Measurements from ENCODE around the gene BCAR3.

BCAR3 gene

GRCh38 chr1:93635614-93636543 is 45.8 kb downstream of the BCAR3 start:
- Histone ChIP-seq H3K4me1 (ENCODE audit: control insufficient read depth in 5 of 5, insufficient read depth in 5 of 5, low read length in 5 of 5) (peaks cover 0 to 11% (median 7%) of the 10 kb centered on the region in 5 donors), H3K27me3 (ENCODE audit: control insufficient read depth in 5 of 5, insufficient read depth in 4 of 5, low read length in 5 of 5) (no peaks in the 10 kb centered on the region), H3K4me3 (ENCODE audit: low read depth in 1 of 5, low read length in 5 of 5) (no peak overlapping the region), H3K9me3 (ENCODE audit: control insufficient read depth in 5 of 5, low read length in 5 of 5) (no peaks in the 10 kb centered on the region), H3K36me3 (ENCODE audit: control insufficient read depth in 5 of 5, insufficient read depth in 5 of 5, low read length in 5 of 5) (peaks cover 0 to 31% (median 4%) of the 10 kb centered on the region in 5 donors), H3K9ac (ENCODE audit: low read length in 5 of 5) (peak overlapping the region in 2 of 5 donors; percentile 10 to 24), H3K27ac (ENCODE audit: low read depth, low read length) (peak overlapping the region; percentile 16)

GRCh38 chr1:93633313-93633712 is 48.3 kb downstream of the BCAR3 start:
- Histone ChIP-seq H3K36me3 (ENCODE audit: control insufficient read depth in 5 of 5, insufficient read depth in 5 of 5, low read length in 5 of 5) (peaks cover 0 to 11% (median 0%) of the 10 kb centered on the region in 5 donors), H3K27ac (ENCODE audit: low read depth, low read length) (no peak overlapping the region), H3K27me3 (ENCODE audit: control insufficient read depth in 5 of 5, insufficient read depth in 4 of 5, low read length in 5 of 5) (no peaks in the 10 kb centered on the region), H3K4me1 (ENCODE audit: control insufficient read depth in 5 of 5, insufficient read depth in 5 of 5, low read length in 5 of 5) (peaks cover 0 to 16% (median 13%) of the 10 kb centered on the region in 5 donors), H3K9me3 (ENCODE audit: control insufficient read depth in 5 of 5, low read length in 5 of 5) (no peaks in the 10 kb centered on the region), H3K9ac (ENCODE audit: low read length in 5 of 5) (no peak overlapping the region), H3K4me3 (ENCODE audit: low read depth in 1 of 5, low read length in 5 of 5) (no peak overlapping the region)

GRCh38 chr1:93631626-93632365 is 49.8 kb downstream of the BCAR3 start:
- no peaks in the 10 kb centered on the region for H3K27me3 ChIP-seq (ENCODE audit: control insufficient read depth in 5 of 5, insufficient read depth in 4 of 5, low read length in 5 of 5)
- H3K36me3 ChIP-seq (ENCODE audit: control insufficient read depth in 5 of 5, insufficient read depth in 5 of 5, low read length in 5 of 5) = peaks cover 0 to 8% (median 0%) of the 10 kb centered on the region in 5 donors
- no peak overlapping the region for H3K9ac ChIP-seq (ENCODE audit: low read length in 5 of 5)
- H3K9me3 ChIP-seq (ENCODE audit: control insufficient read depth in 5 of 5, low read length in 5 of 5) = no peaks in the 10 kb centered on the region
- H3K4me3 ChIP-seq (ENCODE audit: low read depth in 1 of 5, low read length in 5 of 5) = no peak overlapping the region
- H3K27ac ChIP-seq (ENCODE audit: low read depth, low read length) = no peak overlapping the region
- peaks cover 0 to 16% (median 13%) of the 10 kb centered on the region in 5 donors for H3K4me1 ChIP-seq (ENCODE audit: control insufficient read depth in 5 of 5, insufficient read depth in 5 of 5, low read length in 5 of 5)

- H3K4me1 ChIP-seq (ENCODE audit: control insufficient read depth in 5 of 5, insufficient read depth in 5 of 5, low read length in 5 of 5) = peaks cover 0 to 16% (median 9%) of the 10 kb centered on the region in 5 donors
- peaks cover 0 to 4% (median 0%) of the 10 kb centered on the region in 5 donors for H3K36me3 ChIP-seq (ENCODE audit: control insufficient read depth in 5 of 5, insufficient read depth in 5 of 5, low read length in 5 of 5)
- H3K9ac ChIP-seq (ENCODE audit: low read length in 5 of 5) = no peak overlapping the region
- H3K27me3 ChIP-seq (ENCODE audit: control insufficient read depth in 5 of 5, insufficient read depth in 4 of 5, low read length in 5 of 5) = no peaks in the 10 kb centered on the region
- H3K9me3 ChIP-seq (ENCODE audit: control insufficient read depth in 5 of 5, low read length in 5 of 5) = no peaks in the 10 kb centered on the region
- no peak overlapping the region for H3K27ac ChIP-seq (ENCODE audit: low read depth, low read length)
- H3K4me3 ChIP-seq (ENCODE audit: low read depth in 1 of 5, low read length in 5 of 5) = no peak overlapping the region
Observed at GRCh38 chr1:93630168-93630567, 51.5 kb downstream of the BCAR3 start.

- Histone ChIP-seq H3K9me3 (ENCODE audit: control insufficient read depth in 5 of 5, low read length in 5 of 5) (no peaks in the 10 kb centered on the region), H3K4me1 (ENCODE audit: control insufficient read depth in 5 of 5, insufficient read depth in 5 of 5, low read length in 5 of 5) (peaks cover 0 to 18% (median 9%) of the 10 kb centered on the region in 5 donors), H3K9ac (ENCODE audit: low read length in 5 of 5) (peak overlapping the region in 1 of 5 donors; percentile 2), H3K36me3 (ENCODE audit: control insufficient read depth in 5 of 5, insufficient read depth in 5 of 5, low read length in 5 of 5) (peaks cover 0 to 4% (median 0%) of the 10 kb centered on the region in 5 donors), H3K4me3 (ENCODE audit: low read depth in 1 of 5, low read length in 5 of 5) (no peak overlapping the region), H3K27me3 (ENCODE audit: control insufficient read depth in 5 of 5, insufficient read depth in 4 of 5, low read length in 5 of 5) (no peaks in the 10 kb centered on the region), H3K27ac (ENCODE audit: low read depth, low read length) (peak overlapping the region; percentile 39)
Observed at GRCh38 chr1:93629101-93630059, 52.3 kb downstream of the BCAR3 start.

GRCh38 chr1:93628681-93629080 is 53.0 kb downstream of the BCAR3 start:
- Histone ChIP-seq H3K4me1 (ENCODE audit: control insufficient read depth in 5 of 5, insufficient read depth in 5 of 5, low read length in 5 of 5) (peaks cover 0 to 18% (median 9%) of the 10 kb centered on the region in 5 donors), H3K27me3 (ENCODE audit: control insufficient read depth in 5 of 5, insufficient read depth in 4 of 5, low read length in 5 of 5) (no peaks in the 10 kb centered on the region), H3K9ac (ENCODE audit: low read length in 5 of 5) (no peak overlapping the region), H3K9me3 (ENCODE audit: control insufficient read depth in 5 of 5, low read length in 5 of 5) (no peaks in the 10 kb centered on the region), H3K27ac (ENCODE audit: low read depth, low read length) (peak overlapping the region; percentile 39), H3K4me3 (ENCODE audit: low read depth in 1 of 5, low read length in 5 of 5) (no peak overlapping the region), H3K36me3 (ENCODE audit: control insufficient read depth in 5 of 5, insufficient read depth in 5 of 5, low read length in 5 of 5) (peaks cover 0 to 4% (median 0%) of the 10 kb centered on the region in 5 donors)

GRCh38 chr1:93625582-93626327 is 55.9 kb downstream of the BCAR3 start:
- Histone ChIP-seq H3K4me1 (ENCODE audit: control insufficient read depth in 5 of 5, insufficient read depth in 5 of 5, low read length in 5 of 5) (peaks cover 2 to 24% (median 17%) of the 10 kb centered on the region in 5 donors), H3K36me3 (ENCODE audit: control insufficient read depth in 5 of 5, insufficient read depth in 5 of 5, low read length in 5 of 5) (no peaks in the 10 kb centered on the region), H3K27ac (ENCODE audit: low read depth, low read length) (no peak overlapping the region), H3K9ac (ENCODE audit: low read length in 5 of 5) (no peak overlapping the region), H3K9me3 (ENCODE audit: control insufficient read depth in 5 of 5, low read length in 5 of 5) (no peaks in the 10 kb centered on the region), H3K4me3 (ENCODE audit: low read depth in 1 of 5, low read length in 5 of 5) (no peak overlapping the region), H3K27me3 (ENCODE audit: control insufficient read depth in 5 of 5, insufficient read depth in 4 of 5, low read length in 5 of 5) (no peaks in the 10 kb centered on the region)

GRCh38 chr1:93623875-93624274 is 57.8 kb downstream of the BCAR3 start:
- Histone ChIP-seq H3K4me3 (ENCODE audit: low read depth in 1 of 5, low read length in 5 of 5) (no peak overlapping the region), H3K27ac (ENCODE audit: low read depth, low read length) (no peak overlapping the region), H3K27me3 (ENCODE audit: control insufficient read depth in 5 of 5, insufficient read depth in 4 of 5, low read length in 5 of 5) (no peaks in the 10 kb centered on the region), H3K9ac (ENCODE audit: low read length in 5 of 5) (no peak overlapping the region), H3K36me3 (ENCODE audit: control insufficient read depth in 5 of 5, insufficient read depth in 5 of 5, low read length in 5 of 5) (no peaks in the 10 kb centered on the region), H3K9me3 (ENCODE audit: control insufficient read depth in 5 of 5, low read length in 5 of 5) (no peaks in the 10 kb centered on the region), H3K4me1 (ENCODE audit: control insufficient read depth in 5 of 5, insufficient read depth in 5 of 5, low read length in 5 of 5) (peaks cover 0 to 29% (median 19%) of the 10 kb centered on the region in 5 donors)

- Histone ChIP-seq H3K4me1 (ENCODE audit: control insufficient read depth in 5 of 5, insufficient read depth in 5 of 5, low read length in 5 of 5) (peaks cover 0 to 33% (median 22%) of the 10 kb centered on the region in 5 donors), H3K9ac (ENCODE audit: low read length in 5 of 5) (no peak overlapping the region), H3K27ac (ENCODE audit: low read depth, low read length) (no peak overlapping the region), H3K9me3 (ENCODE audit: control insufficient read depth in 5 of 5, low read length in 5 of 5) (no peaks in the 10 kb centered on the region), H3K27me3 (ENCODE audit: control insufficient read depth in 5 of 5, insufficient read depth in 4 of 5, low read length in 5 of 5) (no peaks in the 10 kb centered on the region), H3K36me3 (ENCODE audit: control insufficient read depth in 5 of 5, insufficient read depth in 5 of 5, low read length in 5 of 5) (no peaks in the 10 kb centered on the region), H3K4me3 (ENCODE audit: low read depth in 1 of 5, low read length in 5 of 5) (no peak overlapping the region)
Observed at GRCh38 chr1:93623436-93623835, 58.2 kb downstream of the BCAR3 start.

Measured in subcutaneous abdominal adipose tissue (tissue), 5 donors.